Erythroblast (primary cell): ENCODE results near the gene MATK.

Experiments
- GATA1 ChIP-seq: IDR thresholded peaks from 2 replicates; pipeline ENCODE4 v1.6.1; 2011; ENCODE audit warnings: low read depth, mild to moderate bottlenecking, control low read depth, low read length, moderate library complexity
- POLR2A ChIP-seq: IDR thresholded peaks from 2 replicates; pipeline ENCODE4 v1.6.1; 2011; ENCODE audit warnings: mild to moderate bottlenecking, low read length

- TF ChIP-seq POLR2A (no peak), GATA1 (no peak)
Observed at GRCh38 chr19:3793799-3794198, 7.6 kb upstream of the MATK start.
